COR-L47 (cell line): Measurements from ENCODE around the gene CNTLN.
"Not testable (repeated sequence)": the region's sequence is repeated elsewhere in the genome, so short reads cannot be mapped to it uniquely, and the experiment has no call there.

ENCODE experiments used
- DNase-seq: peaks from one replicate; lab custom pipeline; 2025; lab: John Stamatoyannopoulos, UW

Gene CNTLN

DNA sequence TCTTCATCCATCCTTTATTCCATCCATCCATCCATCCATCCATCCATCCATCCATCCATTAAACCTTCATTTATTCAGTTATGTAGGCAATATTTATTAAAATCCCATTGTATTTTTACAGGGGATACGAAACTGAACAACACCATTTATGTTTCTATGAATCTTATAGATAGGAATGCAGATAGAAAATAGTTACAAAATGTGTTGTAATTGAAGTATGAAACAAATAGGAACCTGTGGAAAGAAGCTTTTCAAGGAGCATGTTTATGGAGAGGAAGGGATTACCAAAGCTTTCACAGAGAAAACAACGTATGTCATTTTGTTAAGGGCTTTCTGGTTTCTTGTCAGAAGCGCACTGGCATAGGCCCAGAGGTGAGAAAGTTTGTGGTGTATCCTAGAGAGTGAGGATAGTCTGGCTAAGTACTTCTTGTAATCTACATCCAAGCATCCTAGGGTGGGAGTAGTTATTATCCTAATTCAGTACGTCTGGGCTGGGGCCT, 184.0 kb downstream of the CNTLN start:
- DNase-seq, result no peak

DNA sequence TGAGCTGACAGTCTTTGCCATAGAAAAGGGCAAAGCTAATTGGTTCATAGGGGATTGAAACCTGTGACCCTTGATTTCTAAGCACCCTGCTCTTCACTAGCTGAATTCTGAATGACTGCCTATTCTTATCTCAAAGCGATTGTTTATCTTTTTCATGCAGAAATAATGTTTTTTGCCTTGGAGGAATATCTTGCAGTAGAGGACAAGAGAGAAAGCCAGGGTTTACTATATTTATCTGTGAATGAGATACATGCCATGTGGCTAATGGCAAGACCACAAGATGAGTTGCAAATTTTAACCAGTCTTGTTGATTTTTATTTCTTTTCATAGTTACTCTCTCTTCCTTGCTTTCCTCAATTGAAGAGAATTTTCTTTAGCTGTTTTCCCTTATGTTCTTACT, 185.0 kb downstream of the CNTLN start:
- DNase-seq, result no peak

DNA sequence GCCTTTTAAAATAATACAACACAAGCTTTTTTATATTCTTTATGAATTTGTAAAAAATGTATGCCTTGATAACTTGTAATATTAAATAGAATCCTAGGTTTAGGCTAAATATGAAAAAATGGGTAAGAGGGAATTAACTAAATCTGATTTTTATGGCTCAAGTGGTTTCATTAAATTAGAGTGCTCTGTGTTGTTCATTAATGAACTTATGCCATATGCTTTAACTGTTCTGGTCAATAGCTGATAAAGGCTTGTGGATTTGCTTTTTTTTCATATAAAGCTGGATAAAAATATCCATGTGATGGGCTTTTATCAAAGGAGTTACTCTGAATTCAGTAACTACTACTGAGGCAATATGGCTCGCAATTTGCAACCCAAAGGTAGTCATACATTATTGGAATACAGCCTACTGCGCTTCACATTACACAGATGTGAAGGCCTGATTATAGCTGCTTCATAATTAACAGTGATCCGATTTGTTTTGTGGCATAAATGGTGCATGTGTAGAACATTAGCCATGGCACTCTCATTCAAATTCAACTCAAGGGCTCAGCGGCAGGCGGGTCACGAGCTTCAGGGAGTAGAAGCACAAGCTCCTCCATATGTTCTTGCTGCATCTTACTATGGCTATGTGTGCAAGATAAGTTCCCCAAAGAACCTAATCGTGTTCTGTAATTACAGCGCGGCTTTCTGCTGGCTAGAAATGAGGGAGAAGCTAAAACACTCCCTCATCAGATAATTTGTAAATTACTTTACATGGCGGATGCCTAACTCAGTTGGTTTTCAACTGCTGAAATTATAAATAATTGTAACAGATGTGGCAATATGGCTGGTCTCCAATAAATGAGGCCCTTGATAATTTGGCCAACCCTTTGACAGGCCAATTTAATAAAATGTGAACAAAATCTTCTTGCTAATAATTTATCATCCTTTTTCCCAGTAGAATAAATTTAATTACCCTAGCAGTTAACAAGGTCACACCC, 188.3 kb downstream of the CNTLN start:
- DNase-seq, result no peak

DNA sequence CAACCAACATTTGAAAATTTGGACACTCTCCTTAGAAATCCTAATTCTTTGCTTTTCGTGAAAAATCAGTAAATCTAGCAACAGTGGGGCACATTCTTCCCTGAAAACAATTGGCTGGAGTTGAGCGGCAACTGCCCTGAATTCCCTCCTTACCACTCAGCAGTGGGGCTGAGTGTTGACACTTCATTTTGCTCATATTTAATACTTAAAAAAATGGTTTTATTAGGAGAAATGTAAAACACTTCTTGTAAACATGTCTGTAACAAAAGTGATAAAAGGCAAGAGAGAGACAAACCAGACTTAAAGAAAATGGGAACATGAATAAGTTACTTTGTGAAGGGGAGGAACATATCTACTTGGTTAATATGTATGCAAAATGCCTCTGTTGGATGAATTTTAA, 193.5 kb downstream of the CNTLN start:
- no peak for DNase-seq

DNA sequence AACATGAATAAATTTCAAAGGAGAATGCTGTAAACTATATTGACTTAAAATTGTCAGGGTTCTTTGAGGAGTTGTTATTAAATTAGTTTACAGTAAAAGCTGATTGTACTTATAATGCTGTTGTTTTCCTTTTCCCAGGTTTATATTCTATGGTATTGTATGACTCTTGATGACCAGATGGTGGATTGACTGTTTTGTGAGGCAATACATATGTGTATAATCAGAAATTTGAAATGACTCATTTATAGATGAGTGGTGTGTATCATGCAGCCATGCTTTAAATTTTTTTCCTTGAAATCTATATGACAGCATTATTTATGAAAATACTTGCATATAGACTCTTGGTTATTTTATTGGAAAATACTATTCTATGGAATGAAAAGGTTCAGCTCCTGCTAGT, 195.3 kb downstream of the CNTLN start:
- DNase-seq, result no peak

DNA sequence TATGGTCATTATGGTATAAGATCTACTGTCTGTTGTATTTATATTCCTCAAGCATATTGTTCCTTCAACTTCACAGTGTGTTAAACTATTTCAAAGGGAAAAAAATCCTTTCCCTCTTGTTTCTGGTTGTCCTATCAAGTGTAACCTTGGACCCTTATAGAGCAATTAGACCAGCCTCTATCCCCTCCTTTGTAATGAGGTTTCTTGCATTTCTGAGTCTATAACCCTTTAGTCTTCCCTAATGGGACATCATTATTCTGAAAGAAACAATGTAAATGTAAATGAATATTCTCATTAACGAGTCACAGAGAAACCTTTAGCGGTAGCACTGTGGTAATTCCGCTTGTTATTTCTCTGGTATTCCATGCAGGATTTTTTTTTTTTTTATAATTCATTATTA, 197.3 kb downstream of the CNTLN start:
- DNase-seq, result no peak

DNA sequence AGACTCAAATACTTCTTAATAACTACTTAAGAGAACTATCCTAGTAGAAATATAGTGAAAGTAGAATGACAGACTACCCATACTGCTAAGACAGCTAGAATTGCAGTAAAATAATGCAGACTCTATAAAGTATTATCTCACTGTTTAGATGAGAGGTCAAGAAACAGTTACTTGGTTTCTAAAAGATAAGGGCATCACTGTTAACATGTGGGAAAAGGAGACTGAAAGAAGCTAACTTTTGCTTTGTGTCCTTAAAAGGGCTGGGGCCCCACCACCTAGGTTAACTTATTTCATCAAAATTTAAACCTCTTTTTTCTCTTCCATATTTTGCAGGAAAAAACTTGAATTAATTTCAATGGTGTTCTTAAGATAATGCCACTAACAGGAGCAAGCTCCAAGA, 204.3 kb downstream of the CNTLN start:
- no peak for DNase-seq

DNA sequence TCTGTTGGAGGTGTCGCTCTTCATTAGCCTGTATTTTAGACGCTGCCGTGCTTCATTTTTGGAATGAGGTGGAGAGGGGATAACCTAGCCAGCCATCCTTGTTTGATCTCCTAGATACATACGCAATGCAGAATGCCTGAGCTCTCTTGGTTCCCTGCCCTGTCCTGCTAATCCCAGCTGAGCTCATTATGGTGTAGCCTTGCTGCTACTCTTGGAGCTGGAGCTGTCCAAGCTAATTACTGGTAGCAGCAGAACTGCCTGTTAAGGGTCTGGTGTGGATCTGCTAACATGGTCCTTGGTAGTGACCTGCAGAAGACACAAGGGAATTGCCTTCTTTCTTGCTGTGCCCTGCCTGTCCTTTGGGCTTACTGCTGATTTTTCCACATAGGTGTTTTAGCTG, 207.9 kb downstream of the CNTLN start:
- DNase-seq, result no peak

DNA sequence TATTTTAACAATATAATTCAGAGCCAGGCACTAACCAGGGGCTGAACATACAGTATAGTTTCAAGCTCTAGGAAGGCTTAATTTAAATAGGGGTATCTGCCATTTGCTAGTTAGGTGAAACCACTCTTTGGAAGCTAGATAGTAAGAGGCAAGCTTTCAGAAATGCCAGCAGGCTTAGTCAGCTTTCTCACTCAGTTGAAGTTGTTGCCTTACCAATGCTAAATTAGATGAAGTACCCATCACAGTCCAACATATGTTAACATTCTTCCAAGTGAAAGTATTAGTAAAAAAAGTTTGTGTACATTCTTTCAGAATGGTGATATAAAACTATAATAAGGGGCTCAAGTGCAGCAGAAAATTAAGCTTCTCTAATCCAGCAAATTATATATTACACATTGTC, 215.0 kb downstream of the CNTLN start:
- no peak for DNase-seq

DNA sequence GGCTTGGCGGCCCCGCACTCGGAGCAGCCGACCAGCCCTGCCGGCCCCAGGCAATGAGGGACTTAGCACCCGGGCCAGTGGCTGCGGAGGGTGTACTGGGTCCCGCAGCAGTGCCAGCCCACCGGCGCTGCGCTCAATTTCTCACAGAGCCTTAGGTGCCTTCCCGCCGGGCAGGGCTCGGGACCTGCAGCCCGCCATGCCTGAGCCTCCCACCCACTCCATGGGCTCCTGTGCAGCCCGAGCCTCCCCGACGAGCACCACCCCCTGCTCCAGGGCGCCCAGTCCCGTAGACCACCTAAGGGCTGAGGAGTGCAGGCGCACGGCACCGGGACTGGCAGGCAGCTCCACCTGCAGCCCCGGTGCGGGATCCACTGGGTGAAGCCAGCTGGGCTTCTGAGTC, 219.2 kb downstream of the CNTLN start:
- DNase-seq, result not testable (repeated sequence)

DNA sequence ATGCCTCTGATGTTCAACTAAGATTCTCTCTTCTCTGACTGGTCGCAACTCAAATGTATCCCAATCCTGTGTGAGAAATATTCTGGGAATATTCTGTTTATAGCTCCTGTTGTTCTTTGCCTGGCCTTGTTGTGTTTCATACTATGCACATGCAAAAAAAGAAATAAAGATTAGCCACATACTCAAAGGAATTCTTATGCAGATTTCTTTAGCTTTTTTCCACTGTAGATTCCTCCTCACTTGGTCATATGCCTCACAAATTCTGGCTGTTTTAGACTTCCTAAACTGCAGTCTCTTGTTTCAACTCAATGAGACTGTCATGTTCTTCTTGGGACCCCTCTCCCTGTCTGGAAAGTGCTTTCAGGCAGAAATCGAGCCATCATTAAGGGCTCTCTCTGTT, 226.5 kb downstream of the CNTLN start:
- DNase-seq, result no peak

DNA sequence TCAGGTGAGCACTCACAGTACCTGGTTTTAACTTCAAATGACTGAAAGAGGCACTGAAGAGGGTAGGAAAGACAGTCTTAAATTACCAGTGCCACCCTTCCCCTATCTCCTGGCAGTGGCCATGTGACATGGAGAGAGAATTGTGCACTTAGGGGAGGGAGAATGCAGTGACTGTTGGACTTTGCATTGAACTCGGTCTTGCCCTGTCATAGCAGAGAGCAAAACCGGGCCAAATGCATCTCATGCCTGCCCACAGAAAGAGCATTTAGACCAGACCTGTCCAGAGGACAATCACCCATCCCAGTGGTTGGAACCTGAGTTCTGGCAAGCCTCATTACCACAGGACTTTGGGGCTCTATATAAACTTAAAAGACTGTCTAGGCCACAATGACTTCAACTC, 232.2 kb downstream of the CNTLN start:
- no peak for DNase-seq

DNA sequence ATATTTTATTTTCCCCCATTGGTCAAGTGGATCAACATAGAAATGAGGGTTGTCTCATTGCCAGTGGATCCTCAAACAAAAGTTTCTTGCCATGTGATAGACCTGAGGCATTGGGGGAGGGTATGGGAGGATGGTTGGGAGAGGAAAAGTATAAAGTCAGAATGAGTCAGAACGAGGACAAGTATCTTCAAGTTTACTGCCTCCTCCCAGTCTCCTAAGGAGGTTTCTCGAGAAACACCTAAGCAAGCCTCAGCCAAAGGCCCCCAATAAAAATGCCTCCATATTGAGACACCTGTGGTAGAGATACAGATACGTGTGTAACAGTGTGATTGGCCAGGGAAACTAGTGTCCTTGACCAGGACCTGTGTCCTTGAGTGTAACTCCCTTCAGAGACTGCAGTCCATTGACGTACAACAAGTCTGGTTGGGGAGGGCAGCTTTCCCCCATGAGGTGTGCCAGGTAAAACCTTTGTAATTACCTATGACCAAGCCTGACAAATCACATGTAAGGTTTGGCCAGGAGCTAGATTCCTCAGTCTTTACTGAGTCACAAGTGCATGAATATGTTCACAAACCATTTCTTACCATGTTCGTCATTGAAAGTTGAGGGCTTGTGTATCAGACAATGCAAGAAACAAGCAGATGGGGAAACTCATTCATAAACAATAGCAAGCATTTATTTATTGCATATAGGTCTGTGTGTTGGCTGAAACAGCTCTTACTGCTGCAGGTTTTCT, 245.5 kb downstream of the CNTLN start:
- DNase-seq, result no peak

DNA sequence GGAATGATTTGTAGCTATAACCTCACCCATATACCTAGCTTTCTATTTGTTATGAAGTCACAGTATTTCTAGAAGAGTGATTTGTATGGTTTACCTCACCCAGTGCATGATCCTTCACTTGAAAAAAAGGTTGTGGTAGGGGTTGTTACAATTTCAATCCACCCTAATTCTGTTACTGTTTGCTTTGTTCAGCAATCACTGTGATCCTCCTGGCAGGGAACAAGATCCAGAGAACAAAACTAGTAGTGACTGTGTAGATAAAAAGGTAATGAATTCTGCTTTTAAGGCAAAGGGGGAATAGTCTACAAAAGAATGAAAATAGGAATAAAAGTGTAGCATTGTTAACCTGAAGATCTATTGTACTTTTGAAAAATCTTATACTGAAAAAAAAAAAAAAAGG, 252.7 kb downstream of the CNTLN start:
- no peak for DNase-seq

DNA sequence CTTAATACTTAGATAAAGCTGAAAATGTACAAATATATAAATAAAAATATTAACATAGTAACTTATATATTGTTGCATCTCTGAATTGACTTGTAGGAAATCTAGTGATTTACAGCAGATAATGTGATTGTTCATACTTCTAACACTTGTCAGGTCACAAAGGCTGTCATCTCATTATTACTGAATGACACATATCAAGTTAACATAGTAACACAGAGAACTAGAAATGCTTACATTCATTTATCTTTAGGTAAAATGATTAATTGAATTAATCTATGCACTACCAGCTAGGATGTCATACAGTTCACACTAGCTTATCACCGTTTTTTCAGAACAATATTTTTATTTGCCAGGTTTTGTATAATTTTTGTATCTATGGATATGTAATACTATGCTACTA, 254.2 kb downstream of the CNTLN start:
- no peak for DNase-seq

DNA sequence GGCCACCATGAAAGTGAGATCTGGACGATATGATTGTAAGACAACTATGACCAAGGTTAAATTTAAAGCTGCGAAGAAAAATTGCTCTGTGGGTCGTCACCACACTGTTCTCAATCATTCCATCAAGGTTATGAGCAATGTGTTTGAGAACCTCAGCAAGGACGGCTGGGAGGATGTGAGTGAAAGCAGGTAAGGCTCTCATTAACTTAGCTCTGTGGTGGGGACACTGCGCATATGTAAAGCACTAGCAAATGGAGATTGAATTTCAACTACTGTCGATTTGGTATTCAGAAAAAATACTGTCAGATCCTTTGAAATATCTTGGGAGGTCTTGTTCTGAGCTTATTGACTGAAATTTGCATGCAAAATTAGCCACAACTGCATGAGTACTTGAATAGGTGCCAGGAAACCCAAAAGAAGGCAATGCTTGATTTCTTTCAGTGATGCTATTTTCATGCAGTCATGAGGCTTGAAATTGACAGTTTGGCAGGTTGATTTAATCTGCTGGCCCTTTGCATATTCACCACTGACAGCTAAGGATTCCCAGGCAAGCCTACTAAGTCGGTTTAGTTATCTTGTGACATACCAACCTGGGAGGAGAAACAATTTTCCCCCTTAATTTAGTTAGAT, 260.2 kb downstream of the CNTLN start:
- DNase-seq, result no peak

DNA sequence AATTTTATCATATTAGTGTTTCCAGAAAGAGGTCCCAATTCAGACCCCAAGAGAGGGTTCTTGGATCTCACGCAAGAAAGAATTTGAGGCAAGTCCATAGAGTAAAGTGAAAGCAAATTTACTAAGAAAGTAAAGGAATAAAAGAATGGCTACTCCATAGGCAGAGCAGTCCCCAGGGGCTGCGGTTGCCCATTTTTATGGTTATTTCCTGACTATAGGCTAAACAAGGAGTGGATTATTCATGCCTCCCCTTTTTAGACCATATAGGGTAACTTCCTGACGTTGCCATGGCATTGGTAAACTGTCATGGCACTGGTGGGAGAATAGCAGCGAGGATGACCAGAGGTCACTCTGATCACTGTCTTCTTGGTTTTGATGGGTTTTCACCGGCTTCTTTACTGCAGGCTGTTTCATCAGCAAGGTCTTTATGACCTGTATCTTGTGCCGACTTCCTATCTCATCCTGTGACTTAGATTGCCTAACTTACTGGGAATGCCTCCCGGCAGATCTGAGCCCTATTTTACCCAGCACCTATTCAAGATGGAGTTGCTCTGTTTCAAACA, 262.4 kb downstream of the CNTLN start:
- DNase-seq, result not testable (repeated sequence)

DNA sequence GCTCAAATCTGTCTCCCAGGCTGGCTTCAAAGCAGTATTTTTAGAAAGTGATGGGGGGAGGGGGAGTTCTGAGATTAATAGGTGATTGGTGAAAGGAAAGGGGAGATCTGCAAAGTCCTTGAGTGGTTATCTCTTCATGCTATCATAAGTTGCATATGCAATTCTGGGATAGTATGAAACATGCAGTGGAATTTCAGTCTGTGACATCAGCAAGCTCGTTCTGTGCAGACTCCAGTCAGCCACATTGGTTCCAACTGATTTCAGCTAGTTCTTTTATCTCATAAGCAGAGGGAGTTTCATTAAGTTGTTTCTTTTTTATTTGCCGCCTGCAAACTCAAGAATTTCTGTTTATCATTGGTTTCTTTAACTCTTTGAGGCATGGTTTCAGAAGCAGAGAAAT, 263.5 kb downstream of the CNTLN start:
- no peak for DNase-seq

DNA sequence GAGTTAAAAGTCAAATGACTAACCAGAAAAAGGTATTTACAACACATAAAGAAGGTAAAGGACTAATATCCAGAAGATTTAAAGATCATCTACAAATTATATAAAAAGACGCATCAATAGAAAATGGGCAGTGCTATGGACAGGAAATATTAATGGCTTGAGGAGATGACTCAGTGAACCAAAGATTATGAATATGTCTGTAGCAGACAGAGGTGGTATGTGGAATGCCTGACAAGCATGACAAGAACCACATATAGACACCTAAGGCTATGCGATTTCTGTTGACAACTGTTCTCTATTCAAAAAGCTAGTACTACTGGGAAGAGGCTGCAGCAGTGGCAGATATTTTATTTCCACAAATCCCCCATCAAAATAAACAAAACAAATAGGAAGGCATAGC, 267.0 kb downstream of the CNTLN start:
- DNase-seq, result no peak

DNA sequence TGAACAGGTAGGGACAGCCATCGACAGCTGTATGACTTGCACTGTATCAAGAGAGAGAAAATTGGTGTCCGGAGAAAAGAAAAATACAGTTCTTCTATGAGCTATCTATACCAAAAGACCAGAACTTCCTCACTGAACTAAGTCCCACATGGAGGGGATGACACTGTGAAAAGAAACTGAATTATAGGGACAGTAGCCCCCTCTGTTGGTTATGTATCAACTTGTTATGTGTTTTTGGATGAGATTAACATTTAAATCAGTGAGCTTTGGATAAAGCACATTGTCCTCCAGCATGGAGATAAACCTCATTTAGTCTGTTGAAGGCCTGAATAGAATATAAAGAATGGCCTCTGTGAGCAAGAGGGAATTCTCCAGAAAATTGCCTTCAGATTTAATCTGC, 267.5 kb downstream of the CNTLN start:
- peak; percentile 16 for DNase-seq

DNA sequence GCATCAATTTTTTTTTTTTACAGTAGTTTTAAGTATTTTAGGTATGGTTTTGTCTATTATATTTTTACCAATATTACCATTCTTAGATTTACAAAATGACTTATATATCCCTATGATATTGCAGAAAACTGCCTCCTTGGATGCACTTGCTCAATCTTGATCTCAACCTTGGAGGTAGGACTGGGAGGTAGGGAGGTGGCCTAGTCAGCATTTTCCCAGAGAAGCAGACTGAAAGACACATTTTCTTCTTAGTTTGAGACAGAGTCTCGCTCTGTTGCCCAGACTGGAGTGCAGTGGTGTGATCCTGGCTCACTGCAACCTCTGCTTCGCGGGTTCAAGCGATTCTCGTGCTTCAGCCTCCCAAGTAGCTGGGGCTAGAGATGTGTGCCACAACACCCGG, 268.7 kb downstream of the CNTLN start:
- no peak for DNase-seq

DNA sequence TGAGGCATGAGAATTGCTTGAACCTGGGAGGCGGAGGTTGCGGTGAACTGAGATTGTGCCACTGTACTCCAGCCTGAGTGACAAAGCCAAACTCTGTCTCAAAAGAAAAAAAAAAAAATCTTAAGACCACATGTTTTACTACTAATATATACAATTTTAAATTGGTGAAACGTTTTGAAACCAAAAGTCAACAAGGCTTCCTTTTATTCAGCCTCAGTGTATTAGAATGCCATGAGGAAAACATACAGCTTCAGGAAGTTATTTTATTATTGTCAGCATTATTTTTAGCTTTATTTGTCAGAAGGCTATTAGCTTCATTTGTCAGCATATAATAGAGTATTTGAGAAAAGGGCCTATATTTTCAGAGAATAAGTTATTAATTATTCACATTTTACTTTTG, 280.1 kb downstream of the CNTLN start:
- no peak for DNase-seq
